SJCRH30 (cell line): ENCODE data around the gene NNAT. TPM values are rescaled to one million over a fixed set of nuclear protein-coding genes. Genes with fewer than 3 reads are reported as not detected.
A peak's percentile ranks its signal among the peaks of the same experiment; 100 is the strongest.

Source experiments
- DNase-seq, 2 experiments: peaks; one replicate each; pipeline ENCODE4 v3.0.0-alpha.2; 2015 to 2020
- H3K27ac ChIP-seq: fragments of 250-450 bp; sonication (Bioruptor Pico); 2 replicates; pipeline ENCODE4 v1.5.1; 2020; ENCODE audit warnings: mild to moderate bottlenecking, moderate library complexity
- H3K27me3 ChIP-seq: fragments of 250-450 bp; sonication (Bioruptor Pico); 2 replicates; pipeline ENCODE4 v1.5.1; 2020; ENCODE audit warnings: mild to moderate bottlenecking, moderate library complexity
- H3K36me3 ChIP-seq: fragments of 250-450 bp; sonication (Bioruptor Pico); 2 replicates; pipeline ENCODE4 v1.5.1; 2020; ENCODE audit warnings: mild to moderate bottlenecking, moderate library complexity
- H3K4me1 ChIP-seq: fragments of 250-450 bp; sonication (Bioruptor Pico); 2 replicates; pipeline ENCODE4 v1.5.1; 2020; ENCODE audit warnings: mild to moderate bottlenecking, moderate library complexity
- H3K4me3 ChIP-seq: fragments of 250-450 bp; sonication (Bioruptor Pico); 2 replicates; pipeline ENCODE4 v1.5.1; 2020; ENCODE audit warnings: mild to moderate bottlenecking, moderate library complexity
- H3K9me3 ChIP-seq: fragments of 250-450 bp; sonication (Bioruptor Pico); replicated peaks from 2 replicates; pipeline ENCODE4 v1.5.1; 2020; ENCODE audit warnings: mild to moderate bottlenecking, moderate library complexity
- total RNA-seq: library from RNA; depleted of rRNA; stranded (reverse); fragments of >200 nt; shearing (Covaris generic); gene quantifications from 2 replicates; pipeline ENCODE4 v1.2.3, GENCODE V29; 2014

The NNAT gene
- total RNA-seq, 1 experiment from 2014 or later: not detected

DNA sequence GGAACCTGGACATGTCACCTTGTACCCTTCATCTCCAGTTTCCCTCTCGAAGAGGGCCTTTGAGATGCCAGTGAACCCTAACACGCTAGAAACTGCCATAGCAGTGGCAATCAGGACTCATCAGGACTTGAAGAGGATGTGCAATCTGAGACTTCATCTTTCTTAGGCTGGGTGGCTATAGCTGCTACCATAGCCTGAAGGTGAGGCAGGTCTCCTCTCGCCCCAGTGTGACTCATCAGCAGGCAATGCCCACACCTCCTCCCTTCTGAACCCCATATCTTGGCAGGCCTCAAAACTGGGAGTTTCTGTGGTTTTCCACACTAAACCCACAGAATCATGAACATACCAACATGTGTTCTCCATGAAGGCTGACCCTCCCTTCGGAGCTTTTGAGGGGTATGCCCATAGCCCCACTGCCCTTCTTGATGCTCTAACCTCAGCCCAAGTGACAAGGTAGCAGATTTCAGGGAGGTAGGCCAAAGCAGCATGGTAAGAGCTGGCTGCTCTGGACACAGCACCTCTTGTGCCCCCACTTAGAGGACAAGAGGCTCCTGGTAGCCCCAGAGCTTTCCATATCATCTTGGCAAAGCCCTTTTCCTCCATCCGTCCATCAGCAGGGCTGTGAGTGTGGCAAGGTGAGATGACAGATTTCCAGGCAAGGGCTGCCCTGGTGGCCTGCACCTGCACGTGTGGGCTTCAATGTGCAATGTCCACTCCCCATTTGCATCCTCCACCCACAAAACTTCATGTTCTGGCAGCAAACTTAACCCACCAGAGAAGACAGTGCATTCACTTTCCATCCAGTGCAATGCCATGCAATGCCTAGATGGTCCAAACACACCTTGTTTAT, 4.0 kb downstream of the NNAT start:
- Histone ChIP-seq H3K4me3 (peak overlapping the region; percentile 99), H3K27me3 (no peaks in the 10 kb centered on the region), H3K9me3 (no peaks in the 10 kb centered on the region), H3K4me1 (peaks cover 28% of the 10 kb centered on the region), H3K27ac (peak overlapping the region; percentile 76), H3K36me3 (peaks cover 30% of the 10 kb centered on the region)
- peak; percentile 81 to 82 for DNase-seq

DNA sequence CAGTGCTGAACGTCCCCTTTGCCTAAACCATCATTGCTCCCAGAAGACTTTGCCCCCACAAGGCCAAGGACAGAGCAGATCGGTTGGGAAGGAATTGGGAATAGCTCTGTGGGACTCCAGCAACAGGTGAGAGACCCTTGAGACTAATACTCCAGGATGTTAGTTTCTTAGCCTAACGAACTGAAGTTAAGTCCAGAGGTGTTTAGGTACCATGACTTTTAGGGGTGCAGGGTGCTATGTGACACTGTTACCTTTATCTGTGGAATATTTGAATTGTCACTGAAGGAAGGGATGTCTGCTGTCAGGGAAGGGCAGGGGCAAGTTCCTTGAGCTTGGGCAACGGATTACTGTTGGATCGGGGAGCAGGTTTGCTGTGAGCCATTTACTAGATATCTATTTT, 4.8 kb downstream of the NNAT start:
- Histone ChIP-seq H3K27ac (peak overlapping the region; percentile 2; the same call in 1 of the 2 replicates), H3K27me3 (no peaks in the 10 kb centered on the region), H3K4me3 (peak overlapping the region; percentile 99), H3K4me1 (peaks cover 23% of the 10 kb centered on the region), H3K9me3 (no peaks in the 10 kb centered on the region), H3K36me3 (peaks cover 23% of the 10 kb centered on the region)
- no peak for DNase-seq

GRCh38 chr20:37526238-37526838, 5.3 kb downstream of the NNAT start:
- Histone ChIP-seq H3K9me3 (no peaks in the 10 kb centered on the region), H3K36me3 (peaks cover 18% of the 10 kb centered on the region), H3K4me1 (peaks cover 23% of the 10 kb centered on the region), H3K27ac (peak overlapping the region; percentile 99), H3K4me3 (peak overlapping the region; percentile 99), H3K27me3 (no peaks in the 10 kb centered on the region)
- DNase-seq: peak; percentile 84 to 86

DNA sequence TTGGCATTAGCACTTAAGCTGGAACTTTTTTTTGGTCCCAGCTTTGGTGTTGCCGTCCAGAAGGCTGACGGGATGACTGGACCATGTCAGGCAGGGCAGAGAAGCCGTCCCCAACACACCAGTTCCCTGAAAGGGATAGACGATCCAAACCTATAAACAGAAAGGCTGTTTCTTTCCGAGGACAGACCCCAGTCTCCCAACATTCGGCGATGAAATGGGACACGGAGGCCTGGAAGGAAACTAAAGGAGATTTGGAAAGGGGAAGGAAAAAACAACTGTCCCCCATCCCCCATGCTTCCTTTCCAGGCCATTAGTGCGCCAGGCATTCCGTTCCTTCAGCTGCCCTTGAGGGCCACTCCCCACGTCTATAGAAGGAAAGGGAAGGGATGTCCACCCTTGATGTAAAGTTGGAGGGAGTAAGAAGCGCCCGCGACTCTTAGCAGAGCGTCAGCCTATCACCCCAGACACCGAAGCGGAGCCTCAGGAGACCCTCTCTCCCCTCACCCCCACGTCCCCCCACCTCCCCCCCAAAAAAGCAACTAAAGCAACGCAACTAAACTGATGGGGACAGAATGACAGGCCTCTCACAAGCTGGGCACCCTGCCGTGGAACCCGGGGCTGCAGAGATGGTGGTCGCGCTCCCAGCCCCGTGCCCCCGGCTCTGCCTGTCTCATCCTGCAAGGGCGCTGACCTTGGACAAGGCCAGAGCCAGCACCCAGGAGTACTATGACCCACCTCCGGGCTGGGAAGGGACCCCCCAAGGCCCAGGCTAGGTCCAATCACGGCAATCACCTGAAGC, 6.0 kb downstream of the NNAT start:
- DNase-seq: peak; percentile 53 to 68
- Histone ChIP-seq H3K4me1 (peaks cover 23% of the 10 kb centered on the region), H3K9me3 (no peaks in the 10 kb centered on the region), H3K36me3 (peaks cover 13% of the 10 kb centered on the region), H3K27ac (peak overlapping the region; percentile 99), H3K4me3 (peak overlapping the region; percentile 99), H3K27me3 (no peaks in the 10 kb centered on the region)

DNA sequence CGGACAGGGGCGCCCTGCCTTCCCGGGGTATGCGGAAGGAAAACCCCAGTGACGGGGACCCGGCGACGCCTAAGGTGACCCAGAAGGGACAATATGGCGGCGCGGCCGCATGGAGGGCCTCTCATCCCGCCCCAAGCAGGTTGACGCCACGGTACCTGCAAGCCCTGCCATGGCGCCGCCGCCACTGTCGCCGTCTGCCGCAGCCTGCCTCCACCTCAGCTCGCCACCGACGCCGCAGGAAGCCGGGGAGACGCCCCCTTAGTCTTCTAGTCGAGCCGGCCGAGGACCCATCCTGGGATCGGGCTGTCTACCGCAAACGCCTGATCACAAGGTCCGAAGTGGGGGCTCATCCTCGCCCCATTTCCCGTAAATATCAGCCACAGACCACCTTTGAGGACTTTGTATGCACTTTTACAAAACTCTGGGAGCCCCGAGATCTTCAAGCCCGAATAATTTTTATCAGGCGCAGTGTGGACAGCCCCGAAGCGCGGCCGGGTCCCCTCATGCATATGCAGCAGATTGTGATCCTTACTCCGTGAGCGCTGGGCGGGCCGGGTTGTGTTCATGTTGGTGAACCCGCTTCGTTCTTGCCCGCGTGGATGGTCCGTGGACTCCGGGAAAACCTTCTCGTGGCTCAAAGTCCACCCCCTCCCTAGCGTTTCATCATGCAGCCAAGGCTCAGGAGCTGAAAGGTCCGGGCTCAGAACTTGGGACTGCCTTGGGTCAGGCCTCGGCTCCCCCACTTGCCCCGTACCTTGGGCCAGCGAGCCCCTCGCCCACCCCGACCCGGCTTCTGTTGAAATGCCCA, 6.8 kb downstream of the NNAT start, which contains the start of gene BLCAP:
TSS of gene BLCAP (minus strand) at position 239 of the 808 bp plus-strand sequence. CDS start 8,702 bp downstream, outside the sequence.
- DNase-seq: peak; percentile 97

GRCh38 chr20:37528446-37529213, 7.6 kb downstream of the NNAT start:
- DNase-seq: no peak
- Histone ChIP-seq H3K36me3 (peaks cover 2% of the 10 kb centered on the region), H3K27ac (peak overlapping the region; percentile 99), H3K27me3 (no peaks in the 10 kb centered on the region), H3K9me3 (no peaks in the 10 kb centered on the region), H3K4me3 (peak overlapping the region; percentile 99), H3K4me1 (peaks cover 21% of the 10 kb centered on the region)

More for the DNA sequence above, 6.8 kb downstream of the NNAT start, which contains the start of gene BLCAP:
- H3K27me3 ChIP-seq: no peaks in the 10 kb centered on the region
- H3K27ac ChIP-seq: peak within 1 kb of the TSS; percentile 99
- H3K4me3 ChIP-seq: peak within 1 kb of the TSS; percentile 99
- H3K9me3 ChIP-seq: no peaks in the 10 kb centered on the region
- H3K36me3 ChIP-seq: peaks cover 8% of the 10 kb centered on the region
- peaks cover 23% of the 10 kb centered on the region for H3K4me1 ChIP-seq

GRCh38 chr20:37529214-37529967, 8.3 kb downstream of the NNAT start:
- Histone ChIP-seq H3K36me3 (no peaks in the 10 kb centered on the region; the same call in 1 of the 2 replicates), H3K27me3 (no peaks in the 10 kb centered on the region), H3K4me1 (peaks cover 15% of the 10 kb centered on the region), H3K4me3 (no peak overlapping the region), H3K9me3 (no peaks in the 10 kb centered on the region), H3K27ac (no peak overlapping the region)
- no peak for DNase-seq

DNA sequence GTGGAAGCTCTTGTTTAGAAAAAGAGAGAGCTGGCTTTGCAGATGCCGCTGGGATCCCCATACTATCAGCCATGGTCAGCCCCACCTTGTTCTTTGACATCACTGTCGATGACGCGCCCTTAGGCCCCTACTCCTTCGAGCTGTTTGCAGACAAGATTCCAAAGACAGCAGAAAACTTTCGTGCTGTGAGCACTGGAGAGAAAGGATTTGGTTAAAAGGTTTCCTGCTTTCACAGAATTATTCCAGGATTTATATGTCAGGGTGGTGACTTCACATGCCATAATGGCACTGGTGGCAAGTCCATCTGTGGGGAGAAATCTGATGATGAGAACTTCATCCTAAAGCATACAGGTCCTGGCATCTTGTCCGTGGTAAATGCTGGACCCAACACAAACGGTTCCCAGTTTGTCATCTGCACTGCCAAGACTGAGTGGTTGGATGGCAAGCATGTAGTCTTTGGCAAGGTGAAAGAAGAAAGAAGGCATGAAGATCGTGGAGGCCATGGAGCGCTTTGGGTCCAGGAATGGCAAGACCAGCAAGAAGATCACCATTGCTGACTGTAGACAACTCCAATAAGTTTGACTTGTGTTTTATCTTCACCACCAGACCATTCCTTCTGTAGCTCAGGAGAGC, 9.0 kb downstream of the NNAT start:
- Histone ChIP-seq H3K27me3 (no peaks in the 10 kb centered on the region), H3K27ac (no peak overlapping the region), H3K36me3 (no peaks in the 10 kb centered on the region; the same call in 1 of the 2 replicates), H3K4me1 (peaks cover 9% of the 10 kb centered on the region), H3K9me3 (no peaks in the 10 kb centered on the region), H3K4me3 (no peak overlapping the region)
- DNase-seq: no peak

DNA sequence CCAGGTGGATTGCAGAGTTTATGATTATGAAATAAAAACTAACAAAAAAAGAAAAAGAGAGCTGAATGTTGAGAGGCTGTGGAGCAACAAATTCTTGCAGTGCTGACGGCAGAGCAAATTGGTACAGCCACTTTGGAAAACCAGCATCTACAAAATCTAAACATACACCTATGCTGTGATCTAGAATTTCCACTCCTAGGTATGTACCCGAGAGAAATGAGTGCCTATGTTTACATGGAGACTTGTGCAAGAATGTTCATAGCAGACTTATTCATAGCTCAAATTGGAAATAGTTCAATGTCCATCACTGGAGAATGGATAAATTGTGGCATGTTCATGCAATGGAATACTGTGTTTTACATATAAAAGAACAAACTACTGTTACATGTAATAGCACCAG, 9.6 kb downstream of the NNAT start:
- Histone ChIP-seq H3K9me3 (no peaks in the 10 kb centered on the region), H3K4me1 (peaks cover 6% of the 10 kb centered on the region), H3K27me3 (no peaks in the 10 kb centered on the region), H3K4me3 (no peak overlapping the region), H3K27ac (no peak overlapping the region), H3K36me3 (no peaks in the 10 kb centered on the region; the same call in 1 of the 2 replicates)
- DNase-seq: no peak

GRCh38 chr20:37531856-37532255, 10.8 kb downstream of the NNAT start:
- Histone ChIP-seq H3K9me3 (no peaks in the 10 kb centered on the region), H3K27ac (no peak overlapping the region), H3K4me1 (peaks cover 8% of the 10 kb centered on the region; the same call in 1 of the 2 replicates), H3K36me3 (no peaks in the 10 kb centered on the region), H3K4me3 (no peak overlapping the region), H3K27me3 (no peaks in the 10 kb centered on the region)
- DNase-seq: no peak

GRCh38 chr20:37533154-37533715, 12.2 kb downstream of the NNAT start:
- peaks cover 8% of the 10 kb centered on the region; the same call in 1 of the 2 replicates for H3K4me1 ChIP-seq
- H3K9me3 ChIP-seq: no peaks in the 10 kb centered on the region
- H3K4me3 ChIP-seq: no peak overlapping the region
- no peak overlapping the region for H3K27ac ChIP-seq
- no peak for DNase-seq
- no peaks in the 10 kb centered on the region for H3K36me3 ChIP-seq
- H3K27me3 ChIP-seq: no peaks in the 10 kb centered on the region
